Iris pigment epithelial cell (primary cell): Measurements from ENCODE around the gene TBC1D16.
A peak's percentile ranks its signal among the peaks of the same experiment; 100 is the strongest.

Experiments used
- DNase-seq: peaks from one replicate; pipeline ENCODE4 v3.0.0-alpha.2; 2011; ENCODE audit warnings: low read depth

TBC1D16 gene

DNA sequence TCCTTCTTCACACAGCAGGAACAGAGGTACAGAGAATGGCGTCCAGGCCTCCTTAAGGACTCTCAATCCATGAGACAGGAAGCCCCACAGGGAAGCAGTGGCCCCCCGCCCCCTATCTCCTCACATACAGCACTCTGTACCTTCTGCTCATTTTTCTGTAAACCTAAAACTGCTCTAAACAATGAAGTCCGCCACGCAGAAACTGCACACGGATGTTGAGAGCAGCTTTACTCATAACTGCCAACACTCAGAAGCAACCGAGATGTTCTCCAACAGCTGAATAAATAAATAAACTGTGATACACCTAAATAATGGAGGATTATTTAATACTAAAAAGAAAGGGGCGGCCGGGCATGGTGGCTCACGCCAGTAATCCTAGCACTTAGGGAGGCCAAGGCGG, 9.9 kb downstream of the TBC1D16 start:
- peak; percentile 37 for DNase-seq

DNA sequence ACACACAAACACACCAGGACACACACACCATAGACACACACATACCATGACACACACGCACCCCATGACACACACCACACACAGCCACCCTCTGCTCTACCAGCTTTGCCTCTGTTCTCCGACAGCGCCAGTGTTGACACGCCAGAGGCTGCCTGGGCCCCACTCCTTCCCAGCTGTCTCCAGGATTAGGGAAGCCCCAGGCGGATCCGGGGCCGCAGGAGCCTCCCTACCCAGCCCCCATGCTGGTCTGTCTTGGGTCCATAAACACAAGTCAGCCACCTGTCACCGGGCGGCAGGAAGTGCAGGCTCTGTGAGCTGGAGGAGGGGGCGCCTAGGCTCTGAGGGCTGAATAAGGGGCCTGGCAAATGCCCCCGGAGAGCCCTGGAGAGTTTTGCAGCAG, 10.5 kb downstream of the TBC1D16 start:
- no peak for DNase-seq

DNA sequence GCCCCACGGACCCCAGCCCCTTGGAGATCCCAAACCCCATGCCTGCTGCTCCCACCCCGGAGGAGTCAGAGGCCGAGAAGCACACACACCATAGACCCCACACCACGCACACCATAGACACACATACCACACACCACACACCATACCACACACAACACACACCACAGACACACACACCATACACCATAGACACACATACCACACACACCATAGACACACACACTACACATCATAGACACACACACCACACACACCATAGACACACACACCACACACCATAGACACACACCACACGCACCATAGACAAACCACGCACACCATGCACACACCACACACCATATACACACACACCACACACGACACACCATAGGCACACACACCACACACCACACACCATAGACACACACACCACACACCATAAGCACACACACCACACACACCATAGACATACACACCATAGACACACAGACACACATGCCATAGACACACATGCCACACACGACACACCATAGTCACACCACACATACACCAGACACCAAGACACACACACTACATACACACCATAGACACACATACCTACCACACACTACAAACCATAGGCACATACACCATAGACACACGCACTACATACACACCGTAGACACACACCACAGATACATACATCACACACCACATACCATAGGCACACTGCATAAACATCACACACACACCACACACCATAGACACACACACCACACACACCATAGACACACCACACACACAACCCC, 11.3 kb downstream of the TBC1D16 start:
- no peak for DNase-seq

DNA sequence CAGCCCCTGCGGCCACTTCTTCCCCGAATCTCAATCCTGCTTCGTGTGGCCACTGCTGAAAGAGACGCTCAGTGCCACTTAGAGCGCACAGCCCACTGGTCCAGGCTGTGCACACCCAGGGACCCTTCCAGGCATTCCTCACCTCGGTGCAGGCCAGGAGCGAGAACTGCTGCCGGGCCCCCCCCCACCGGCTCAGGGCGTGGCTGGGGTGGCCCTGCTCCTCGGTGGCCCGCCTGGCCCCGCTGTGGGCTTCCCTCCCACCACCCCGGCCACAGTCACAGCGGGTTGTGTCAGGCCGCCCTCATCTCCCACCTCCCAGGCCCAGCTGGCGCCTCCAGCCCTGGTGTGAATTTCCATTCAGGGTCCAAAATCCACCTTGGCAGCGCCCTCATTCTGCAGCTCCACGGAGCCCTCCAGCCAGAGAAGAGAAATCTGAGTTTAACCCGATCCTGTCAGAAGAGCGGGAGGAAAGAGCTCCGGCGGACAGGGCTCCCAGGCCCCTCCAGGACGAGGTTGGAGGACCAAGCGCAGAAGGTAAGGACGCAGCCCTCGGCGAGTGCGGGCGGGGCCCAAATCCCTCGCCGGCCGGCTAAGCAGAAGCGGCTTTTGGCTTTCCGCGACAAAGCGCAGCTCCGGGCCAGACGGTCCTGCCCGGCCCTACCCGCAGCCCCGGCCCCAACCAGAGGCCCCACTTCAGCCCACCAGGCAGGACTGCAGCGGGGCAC, 12.0 kb downstream of the TBC1D16 start:
- no peak for DNase-seq

DNA sequence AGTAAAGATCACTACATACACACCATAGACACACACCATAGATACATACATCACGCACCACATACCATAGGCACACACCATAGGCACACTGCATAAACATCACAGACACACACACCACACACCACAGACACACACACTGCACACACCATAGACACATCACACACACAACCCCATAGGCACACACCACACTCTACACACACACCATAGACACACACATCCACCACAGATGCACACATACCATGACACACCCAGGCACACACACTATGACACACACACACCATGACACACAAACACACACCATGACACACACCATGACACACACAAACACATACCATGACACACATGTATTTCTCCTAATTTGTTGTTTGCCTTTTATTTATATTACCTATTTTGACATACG, 14.1 kb downstream of the TBC1D16 start:
- DNase-seq: no peak

DNA sequence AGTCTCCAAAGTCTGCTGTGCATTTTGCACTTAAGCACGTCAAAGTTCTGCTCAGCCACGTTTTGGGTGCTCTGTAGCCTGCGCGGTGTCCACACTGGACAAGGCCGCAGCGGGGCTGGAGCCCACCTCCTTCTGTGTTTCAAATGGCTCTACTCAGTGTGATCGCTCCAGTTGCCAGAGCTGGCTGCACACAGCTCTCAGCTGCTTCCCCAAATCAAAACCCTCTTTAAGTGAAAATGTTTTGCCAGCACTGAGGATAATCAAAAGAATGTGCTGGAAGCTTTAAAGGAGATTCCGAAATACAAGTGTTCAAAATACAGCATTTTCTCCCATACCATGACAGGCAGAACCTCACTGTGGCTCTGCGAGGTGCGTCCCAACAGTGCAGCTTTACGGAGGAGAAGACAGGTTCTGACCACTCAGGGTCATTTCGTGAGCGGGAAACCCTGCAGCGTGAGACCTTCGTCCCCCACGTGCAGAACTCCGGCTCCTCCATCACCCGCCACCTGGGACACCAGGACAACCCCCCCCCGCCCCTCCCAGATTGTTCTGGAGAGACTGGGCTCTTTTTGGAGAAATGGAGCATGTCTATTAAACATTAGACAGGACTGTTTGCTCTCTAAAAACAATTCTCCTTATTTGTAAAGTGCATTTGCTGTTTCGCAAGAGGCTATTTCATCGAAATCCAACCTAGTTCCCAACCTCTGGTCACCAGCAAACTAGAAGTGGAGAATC, 16.6 kb downstream of the TBC1D16 start:
- DNase-seq: no peak

DNA sequence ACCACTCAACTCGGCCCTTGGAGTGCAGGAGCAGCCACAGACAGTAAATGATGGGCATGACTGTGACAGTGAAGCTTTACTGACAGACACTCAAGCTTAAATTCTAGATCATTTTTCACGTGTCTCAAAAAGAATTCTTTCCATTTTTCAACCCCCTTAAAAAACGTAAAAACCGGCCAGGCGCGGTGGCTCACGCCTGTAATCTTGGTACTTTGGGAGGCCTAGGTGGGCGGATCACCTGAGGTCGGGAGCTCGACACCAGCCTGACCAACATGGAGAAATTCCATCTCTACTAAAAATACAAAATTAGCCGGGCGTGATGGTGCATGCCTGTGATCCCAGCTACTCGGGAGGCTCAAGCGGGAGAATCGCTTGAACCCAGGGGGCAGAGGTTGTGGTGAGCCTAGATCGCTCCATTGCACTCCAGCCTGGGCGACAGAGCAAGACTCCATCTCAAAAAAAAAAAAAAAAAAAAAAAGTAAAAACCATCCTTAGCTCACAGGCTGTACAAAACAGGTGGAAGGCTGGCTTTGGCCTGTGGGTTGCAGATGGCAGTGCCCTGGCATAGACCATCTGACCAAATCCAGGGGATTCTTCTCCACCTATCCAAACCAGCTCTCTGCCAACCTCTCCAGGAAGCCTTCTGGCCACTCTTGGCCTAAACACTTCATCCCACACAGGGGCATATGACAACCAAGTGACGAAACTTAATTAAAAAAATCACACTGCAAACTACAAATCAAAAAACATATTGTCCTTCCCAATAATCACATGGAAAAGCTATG, 18.3 kb downstream of the TBC1D16 start:
- DNase-seq: no peak

DNA sequence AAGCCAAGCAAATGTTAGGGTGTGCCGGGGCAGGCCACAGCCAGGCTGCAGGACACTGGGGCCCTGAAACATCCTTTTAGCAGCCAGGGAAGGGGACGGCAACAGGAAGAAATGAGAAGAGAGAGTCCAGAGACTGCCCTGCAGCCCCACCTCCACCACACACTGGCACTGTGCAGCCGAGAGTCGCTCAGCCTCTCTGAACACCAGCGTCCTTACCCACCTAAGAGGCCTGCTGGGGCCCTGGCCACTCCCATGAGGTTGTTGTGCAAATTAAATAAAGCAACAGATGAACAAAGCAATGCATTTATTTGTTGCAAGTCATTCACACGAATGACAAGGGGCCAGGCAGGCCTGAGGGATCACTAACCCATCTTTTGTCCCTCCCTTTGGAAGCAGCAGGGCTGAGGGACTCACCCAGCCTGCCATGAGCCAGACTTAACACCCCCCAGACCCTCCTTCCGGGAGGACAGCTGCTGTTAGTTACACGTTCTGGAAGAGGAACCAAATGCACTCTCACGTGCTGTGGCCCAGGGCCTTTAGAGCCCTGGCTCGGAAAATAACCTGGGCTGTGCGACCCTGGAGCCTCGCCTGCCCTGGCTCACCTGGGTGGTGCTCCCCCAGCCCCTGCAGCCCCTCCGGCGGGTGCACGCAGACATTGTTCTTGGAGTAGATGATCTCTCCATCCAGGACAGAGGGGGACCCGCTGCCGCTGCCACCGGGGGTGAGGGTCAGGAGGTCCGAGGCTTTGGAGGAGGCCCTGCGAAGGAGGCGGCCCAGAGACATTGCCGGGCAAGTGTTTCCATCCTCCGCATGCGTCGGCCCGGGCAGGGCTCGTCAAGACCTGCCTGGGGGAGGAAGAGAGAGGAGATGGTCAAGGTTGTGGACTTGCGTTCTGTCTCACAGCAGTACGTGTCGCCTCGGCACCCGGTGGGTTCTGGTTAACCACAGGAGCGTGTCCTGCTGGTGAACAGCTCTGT, 22.6 kb downstream of the TBC1D16 start:
- DNase-seq: no peak

DNA sequence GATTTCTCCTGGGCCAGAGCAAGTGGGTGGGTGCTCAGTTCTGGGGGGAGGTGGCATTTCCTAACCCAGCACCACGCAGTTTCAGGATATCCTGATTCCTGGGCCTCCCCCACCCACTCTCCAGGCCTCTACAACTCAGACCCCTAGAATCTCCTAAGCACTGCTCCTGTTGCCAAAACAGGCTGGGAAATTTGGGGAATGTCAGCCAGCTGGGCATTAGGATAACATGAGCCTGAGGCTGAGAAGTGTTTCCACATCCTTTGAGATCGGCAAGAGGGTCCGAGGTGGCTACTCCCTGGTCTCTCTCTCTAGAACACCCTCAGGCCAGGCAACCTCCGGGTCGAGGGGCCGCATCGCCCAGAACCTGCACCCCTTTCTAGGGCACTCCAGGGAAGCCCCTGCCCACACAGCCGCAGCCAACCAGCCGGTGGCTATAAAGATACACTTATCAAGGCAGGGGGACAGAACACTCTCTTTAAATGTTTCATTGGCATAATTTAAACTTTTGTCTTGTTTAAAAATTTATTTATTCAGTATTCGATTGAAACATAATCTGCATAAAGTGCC, 23.6 kb downstream of the TBC1D16 start:
- no peak for DNase-seq

DNA sequence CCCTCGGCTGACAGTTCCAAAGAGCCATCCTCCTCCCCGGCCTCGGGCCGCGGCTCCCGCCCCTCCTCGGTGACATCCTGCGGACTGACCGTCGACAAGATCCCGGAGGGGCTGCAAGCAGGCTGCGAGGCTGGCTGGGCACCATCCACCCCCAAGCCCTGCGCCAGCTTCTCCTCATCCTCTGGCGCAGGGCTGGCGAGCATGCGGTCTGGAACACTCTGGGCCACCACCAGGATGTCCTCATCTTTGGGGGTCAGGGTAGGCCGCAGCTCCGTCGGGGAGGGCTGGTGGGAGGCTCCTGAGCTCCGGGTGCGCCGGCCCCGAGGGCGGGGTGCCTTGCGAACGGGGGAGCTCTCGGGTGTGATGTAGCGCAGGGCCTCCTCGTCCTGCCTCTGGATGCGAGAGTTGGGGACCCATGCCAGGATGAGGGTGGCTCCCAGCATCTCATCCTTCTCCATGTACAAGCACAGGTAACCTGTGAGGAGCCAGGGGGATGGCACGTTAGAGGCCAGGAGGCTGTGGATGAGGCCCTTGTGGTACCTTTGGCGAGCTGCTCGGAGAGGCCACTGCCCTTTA, 25.3 kb downstream of the TBC1D16 start:
- no peak for DNase-seq

DNA sequence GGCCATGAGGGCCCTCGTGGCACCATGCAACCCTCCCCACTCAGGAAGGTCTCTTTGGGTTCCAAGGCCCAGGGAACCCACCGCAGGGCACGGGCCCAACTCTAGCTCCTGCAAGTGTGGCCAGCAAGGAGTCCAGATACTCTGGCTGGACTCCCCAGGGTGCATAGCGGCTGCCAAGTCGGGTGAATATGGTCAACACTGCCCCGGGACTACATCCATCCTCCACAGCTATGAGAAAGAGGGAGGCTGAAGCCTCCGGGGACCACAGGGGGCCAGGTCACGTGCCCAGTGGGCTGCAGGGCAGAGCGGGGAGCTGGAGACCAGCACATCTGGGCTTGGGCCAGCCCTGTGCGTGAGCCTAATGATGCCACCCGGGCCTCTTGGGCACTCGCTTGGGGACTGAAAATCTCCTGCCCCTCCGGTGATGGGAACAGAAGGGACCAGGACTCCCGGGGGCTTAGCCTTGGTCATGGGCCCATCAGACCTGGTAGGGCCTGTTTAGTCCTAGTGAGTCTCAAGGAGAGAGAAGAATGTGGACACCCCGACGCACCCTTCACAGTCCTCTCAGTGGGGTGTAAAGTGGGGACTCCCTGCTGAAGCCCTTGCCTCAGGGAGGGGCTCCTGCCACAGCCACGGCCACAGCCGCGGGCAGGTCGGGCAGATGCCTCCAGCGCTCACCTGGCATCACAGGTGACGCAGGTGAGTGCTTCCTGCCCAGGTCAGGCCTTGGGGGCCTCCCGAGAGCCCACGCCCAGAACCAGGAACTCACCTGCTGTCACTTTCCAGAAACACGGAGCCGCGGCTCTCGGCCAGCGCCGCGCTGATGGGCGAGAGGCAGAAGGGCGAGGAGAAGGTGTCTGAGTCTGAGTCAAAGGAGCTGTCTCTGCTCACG, 26.0 kb downstream of the TBC1D16 start:
- DNase-seq: no peak

DNA sequence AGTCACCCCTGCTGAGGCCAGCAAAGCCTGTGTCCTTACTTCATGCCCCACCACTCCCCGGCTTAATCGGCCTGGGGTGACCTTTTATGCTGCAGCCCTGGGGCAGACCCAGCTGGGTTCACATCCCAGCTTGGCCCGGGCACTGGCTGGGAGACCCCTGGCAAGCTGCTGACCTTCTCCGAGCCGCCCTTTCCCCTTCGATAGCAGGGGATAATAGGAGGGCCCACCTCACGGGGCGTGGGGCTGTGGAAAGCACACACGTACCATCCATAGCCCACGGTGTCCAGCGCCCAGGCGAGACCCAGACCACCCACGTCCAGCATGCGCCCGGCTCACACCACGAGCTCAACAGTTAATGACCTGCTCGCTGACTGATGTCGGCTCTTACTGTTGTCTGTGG, 26.8 kb downstream of the TBC1D16 start:
- no peak for DNase-seq

DNA sequence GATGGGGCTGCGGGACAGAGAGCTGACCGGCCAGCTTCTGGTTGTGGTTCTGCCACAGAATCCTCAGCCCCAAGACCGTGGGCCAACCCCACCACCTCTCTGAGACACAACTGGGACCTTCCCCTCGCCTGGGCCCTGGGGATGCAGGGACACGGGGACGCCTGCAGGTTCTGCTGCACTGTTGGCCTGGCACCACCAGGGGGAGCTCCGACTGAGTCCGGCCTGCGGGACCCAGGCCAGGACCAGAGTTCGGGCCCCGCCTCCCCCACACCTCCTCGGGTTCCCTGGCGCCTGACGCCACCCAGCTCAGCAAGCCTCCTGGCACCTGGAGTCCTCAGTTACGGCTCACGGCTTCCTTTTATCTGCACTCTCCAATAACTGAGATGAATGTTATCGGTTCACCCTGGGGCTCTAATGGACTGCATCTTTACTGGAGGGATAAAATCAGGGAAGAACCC, 27.3 kb downstream of the TBC1D16 start:
- DNase-seq: peak; percentile 47

DNA sequence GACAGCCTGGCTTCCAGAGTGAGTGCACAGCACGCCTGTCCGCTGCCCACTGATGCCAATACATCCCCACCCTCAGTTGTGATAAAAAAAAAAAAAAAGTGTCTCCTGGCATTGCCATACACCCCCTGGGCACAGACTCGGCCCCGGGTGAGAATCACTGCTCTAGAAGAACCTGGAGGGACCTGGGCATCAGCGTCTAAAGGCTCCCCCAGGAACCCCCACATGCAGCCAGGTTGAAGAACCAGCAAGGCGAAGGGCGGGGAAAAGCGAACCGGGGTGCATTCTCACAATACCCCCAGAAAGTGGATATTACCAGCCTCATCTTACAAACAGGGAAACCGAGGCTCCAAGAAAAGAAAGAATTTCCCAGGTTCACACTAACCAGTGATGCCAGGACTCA, 27.7 kb downstream of the TBC1D16 start:
- DNase-seq: no peak

DNA sequence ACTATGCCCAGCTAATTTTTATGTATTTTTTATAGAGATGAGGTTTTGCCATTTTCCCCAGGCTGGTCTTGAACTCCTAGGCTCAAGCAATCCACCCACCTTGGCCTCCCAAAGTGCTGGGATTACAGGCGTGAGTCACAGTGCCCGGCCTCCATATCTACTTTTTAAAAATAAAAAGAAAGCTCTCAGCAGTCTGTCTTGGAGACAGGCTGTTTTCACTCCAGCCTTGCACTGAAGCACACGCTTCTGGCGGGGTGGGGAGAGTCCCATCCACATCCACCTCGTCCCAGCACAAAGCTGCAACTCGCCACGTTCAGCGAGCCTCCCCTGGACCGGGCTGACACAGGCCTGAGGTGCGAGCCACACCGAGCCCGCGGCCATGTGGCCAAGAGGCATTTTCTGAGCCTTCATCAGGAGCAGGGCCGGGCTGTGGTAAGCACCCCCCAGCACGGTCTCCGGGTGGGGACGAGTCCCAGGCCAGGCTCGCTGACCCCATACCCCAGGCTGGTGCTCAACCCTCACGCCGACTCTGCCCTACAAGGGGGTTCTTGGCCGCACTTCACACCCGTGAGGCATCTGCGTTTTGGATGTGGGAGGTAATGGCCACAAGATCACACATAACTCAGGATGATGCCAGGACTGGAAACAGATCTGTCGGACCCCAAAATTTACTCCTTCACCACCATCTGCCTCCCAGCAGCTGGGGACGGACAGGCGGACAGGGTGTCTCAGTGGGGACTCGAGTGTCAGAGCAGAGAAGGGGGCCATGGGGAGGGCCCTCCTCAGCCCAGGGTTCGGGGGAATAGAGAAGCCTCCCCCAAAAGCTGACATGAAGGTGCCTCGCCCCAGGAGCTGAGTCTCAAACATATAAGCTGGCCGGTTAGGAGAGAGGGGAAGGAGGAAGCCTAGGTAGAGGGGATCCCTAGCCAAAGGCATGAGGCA, 28.6 kb downstream of the TBC1D16 start:
- no peak for DNase-seq

DNA sequence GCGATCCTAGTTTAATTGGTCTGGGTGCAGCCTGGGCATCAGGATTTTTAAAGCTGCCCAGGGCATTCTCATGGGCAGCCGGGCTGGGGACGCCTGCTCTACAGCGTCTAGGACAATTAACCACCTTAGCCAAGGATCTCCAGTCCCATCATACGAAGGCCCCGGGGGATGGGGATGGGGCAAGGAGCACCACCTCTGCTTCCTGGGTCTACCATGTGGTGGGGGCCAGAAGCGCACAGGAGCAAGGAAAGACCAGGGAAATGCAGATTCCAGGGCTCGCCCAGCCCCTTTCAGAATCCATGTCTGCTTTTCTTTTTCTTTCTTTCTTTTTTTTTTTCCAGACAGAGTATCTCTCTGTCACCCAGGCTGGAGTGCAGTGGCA, 29.3 kb downstream of the TBC1D16 start:
- DNase-seq: no peak

DNA sequence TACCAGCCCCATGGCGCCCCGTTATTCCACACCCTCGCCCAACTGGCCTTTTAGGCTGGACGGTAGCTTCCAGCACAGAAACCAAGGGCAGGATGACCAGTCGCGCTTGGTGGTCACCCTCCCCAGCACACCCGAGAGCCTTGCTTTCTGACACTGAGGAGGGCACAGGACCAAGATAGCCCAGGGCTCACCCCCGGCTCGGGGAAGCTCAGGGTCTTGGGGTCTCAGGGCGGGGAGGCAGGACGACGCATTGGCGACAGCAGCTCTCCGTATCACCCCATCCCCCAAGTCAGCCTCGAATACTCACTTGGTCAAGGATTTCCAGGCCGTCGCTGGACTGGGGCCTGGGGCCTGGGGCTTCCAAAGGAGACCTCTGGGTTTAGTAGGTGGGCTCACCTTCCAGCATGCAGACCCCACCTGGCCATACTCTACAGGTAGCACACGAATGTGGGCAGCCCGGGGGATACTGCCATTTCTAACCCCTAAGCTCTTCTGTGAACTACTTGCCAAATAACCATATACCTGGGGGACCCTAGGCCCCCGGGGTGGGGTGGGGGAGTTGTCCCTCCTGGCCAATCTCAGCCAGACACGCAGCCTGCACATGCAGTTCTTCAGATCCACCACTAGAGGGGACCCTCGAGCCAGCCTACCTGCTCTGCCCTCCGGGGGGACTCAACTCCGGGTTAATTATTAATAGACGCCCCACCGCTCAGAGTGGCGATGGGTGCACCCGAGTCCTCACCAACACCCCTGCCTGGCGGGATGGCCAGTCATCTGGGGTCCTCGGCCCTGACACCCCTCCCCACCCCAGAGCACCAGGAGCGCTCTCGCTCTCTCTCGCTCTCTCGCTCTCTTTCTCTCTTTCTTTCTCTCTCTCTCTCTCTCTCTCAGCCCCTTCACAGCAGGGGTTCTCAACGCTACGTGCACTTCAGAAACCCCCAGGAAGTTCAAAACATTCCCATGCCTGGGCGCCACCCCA, 30.0 kb downstream of the TBC1D16 start:
- DNase-seq: no peak
